IMR-90 (cell line): ENCODE measurements around the gene CELF5. TPM values are rescaled to one million over a fixed set of nuclear protein-coding genes. Genes with fewer than 3 reads are reported as not detected.
"Not testable (repeated sequence)": the region's sequence is repeated elsewhere in the genome, so short reads cannot be mapped to it uniquely, and the experiment has no call there.

ENCODE experiments used
- ATAC-seq: fragments of 200-7000 bp; cut with Tn5 transposase; 2 replicates; pipeline ENCODE4 v1.9.1; 2020; ENCODE audit warnings: low read depth, mild to moderate bottlenecking, moderate library complexity
- BruUV-seq: library from RNA; stranded (reverse); fragments of 400-500 nt; replicated peaks from 2 replicates; lab custom pipeline; 2021; lab: Mats Ljungman, UMichigan
- CTCF ChIA-PET: fragments of 300-600 bp; formaldehyde crosslinking; extraction: SDS; loops from one replicate; lab custom pipeline; 2021; ENCODE audit warnings: antibody characterized with exemption; lab: Yijun Ruan, JAX
- POLR2A ChIA-PET: fragments of 300-600 bp; sonication (Branson Sonifier 250); formaldehyde crosslinking; loops from one replicate; lab custom pipeline; 2022; ENCODE audit warnings: antibody characterized with exemption; ENCODE audit not compliant: unreplicated experiment; lab: Charles Lee
- DNase-seq: peaks from one replicate; pipeline ENCODE4 v3.0.0; 2013
- H2AFZ ChIP-seq: replicated peaks from 2 replicates; pipeline ENCODE3; 2013; ENCODE audit warnings: low read length, mild to moderate bottlenecking; ENCODE audit not compliant: poor library complexity
- H2AK5ac ChIP-seq: 2 replicates; pipeline ENCODE4 v1.6.1; 2013; ENCODE audit warnings: low read depth, low read length, inconsistent platforms
- H2AK9ac ChIP-seq: replicated peaks from 2 replicates; pipeline ENCODE3; 2013; ENCODE audit warnings: mild to moderate bottlenecking, low read depth, low read length, moderate library complexity; ENCODE audit not compliant: poor library complexity
- H2BK120ac ChIP-seq: 2 replicates; pipeline ENCODE4 v1.6.1; 2013; ENCODE audit warnings: low read depth, low read length, inconsistent platforms
- H2BK15ac ChIP-seq: 3 replicates; pipeline ENCODE4 v1.6.1; 2013; ENCODE audit warnings: low read depth, low read length, inconsistent platforms
- H2BK20ac ChIP-seq: 2 replicates; pipeline ENCODE4 v1.6.1; 2013; ENCODE audit warnings: low read depth, mild to moderate bottlenecking, inconsistent platforms, low read length, moderate library complexity
- H2BK5ac ChIP-seq: 2 replicates; pipeline ENCODE4 v1.6.1; 2013; ENCODE audit warnings: mild to moderate bottlenecking, low read depth, low read length, inconsistent platforms; ENCODE audit not compliant: poor library complexity, severe bottlenecking
- H3K14ac ChIP-seq: replicated peaks from 2 replicates; pipeline ENCODE4 v1.6.1; 2013; ENCODE audit warnings: low read depth, low read length, inconsistent platforms
- H3K18ac ChIP-seq: 2 replicates; pipeline ENCODE4 v1.6.1; 2013; ENCODE audit warnings: low read depth, low read length, control low read depth
- H3K23ac ChIP-seq: 2 replicates; pipeline ENCODE4 v1.6.1; 2013; ENCODE audit warnings: low read depth, low read length, inconsistent platforms
- H3K27ac ChIP-seq: 2 replicates; pipeline ENCODE4 v1.5.1; 2013; ENCODE audit warnings: mild to moderate bottlenecking, control low read depth, low read length; ENCODE audit not compliant: insufficient read depth
- H3K27me3 ChIP-seq: 2 replicates; pipeline ENCODE4 v1.6.1; 2013; ENCODE audit warnings: low read length; ENCODE audit not compliant: control insufficient read depth, insufficient read depth
- H3K36me3 ChIP-seq: 2 replicates; pipeline ENCODE4 v1.6.1; 2013; ENCODE audit warnings: low read length, mixed read lengths; ENCODE audit not compliant: control insufficient read depth, insufficient read depth
- H3K4ac ChIP-seq: 2 replicates; pipeline ENCODE4 v1.6.1; 2013; ENCODE audit warnings: low read depth, low read length, inconsistent platforms
- H3K4me1 ChIP-seq: 2 replicates; pipeline ENCODE4 v1.6.1; 2013; ENCODE audit warnings: low read length, mixed read lengths; ENCODE audit not compliant: control insufficient read depth, insufficient read depth
- H3K4me2 ChIP-seq: 2 replicates; pipeline ENCODE4 v1.6.1; 2013; ENCODE audit warnings: low read depth, mild to moderate bottlenecking, control low read depth, low read length, moderate library complexity
- H3K4me3 ChIP-seq: 2 replicates; pipeline ENCODE4 v1.5.1; 2013; ENCODE audit warnings: low read depth, mild to moderate bottlenecking, control low read depth, low read length, moderate library complexity; ENCODE audit not compliant: insufficient read depth
- H3K56ac ChIP-seq: 2 replicates; pipeline ENCODE4 v1.6.1; 2013; ENCODE audit warnings: low read length, inconsistent platforms; ENCODE audit not compliant: insufficient read depth; ENCODE audit errors: extremely low read depth
- H3K79me1 ChIP-seq, 2 experiments: 2 replicates each; pipeline ENCODE4 v1.6.1; 2013; ENCODE audit warnings: low read length in 2 of 2, inconsistent platforms in 1 of 2, low read depth in 1 of 2
- H3K9ac ChIP-seq: 2 replicates; pipeline ENCODE4 v1.6.1; 2013; ENCODE audit warnings: low read depth, low read length, control low read depth
- H3K9me1 ChIP-seq: 2 replicates; pipeline ENCODE4 v1.6.1; 2013; ENCODE audit warnings: low read length, inconsistent platforms; ENCODE audit not compliant: insufficient read depth
- H3K9me3 ChIP-seq: 2 replicates; pipeline ENCODE4 v1.6.1; 2013; ENCODE audit warnings: low read length; ENCODE audit not compliant: control insufficient read depth, insufficient read depth
- H4K20me1 ChIP-seq: 2 replicates; pipeline ENCODE4 v1.6.1; 2013; ENCODE audit warnings: low read length, inconsistent platforms; ENCODE audit not compliant: insufficient read depth
- H4K5ac ChIP-seq: 2 replicates; pipeline ENCODE4 v1.6.1; 2013; ENCODE audit warnings: mild to moderate bottlenecking, low read depth, low read length, control low read depth
- H4K8ac ChIP-seq, 2 experiments: 2 replicates each; pipeline ENCODE4 v1.6.1; 2013; ENCODE audit warnings: low read depth in 2 of 2, low read length in 2 of 2, control low read depth in 1 of 2, inconsistent platforms in 1 of 2
- H4K91ac ChIP-seq: 2 replicates; pipeline ENCODE4 v1.6.1; 2013; ENCODE audit warnings: low read depth, low read length, inconsistent platforms; ENCODE audit not compliant: insufficient read depth
- BHLHE40 ChIP-seq: fragments of 150-350 bp; IDR thresholded peaks from 2 replicates; pipeline ENCODE4 v1.6.1; 2016; ENCODE audit warnings: mild to moderate bottlenecking, low read depth, low read length
- CEBPB ChIP-seq: IDR thresholded peaks from 2 replicates; pipeline ENCODE4 v1.6.1; 2012; ENCODE audit warnings: low read depth, low read length, improper control_type of control experiment
- FOS ChIP-seq: fragments of 150-350 bp; IDR thresholded peaks from 2 replicates; pipeline ENCODE4 v1.6.1; 2016; ENCODE audit warnings: low read depth, low read length
- MAZ ChIP-seq: IDR thresholded peaks from 2 replicates; pipeline ENCODE4 v1.6.1; 2012; ENCODE audit warnings: low read depth, mild to moderate bottlenecking, low read length, improper control_type of control experiment, moderate library complexity, borderline replicate concordance
- NFE2L2 ChIP-seq: fragments of 150-350 bp; IDR thresholded peaks from 2 replicates; pipeline ENCODE4 v1.6.1; 2016; ENCODE audit warnings: low read depth, mild to moderate bottlenecking, low read length
- RCOR1 ChIP-seq: IDR thresholded peaks from 2 replicates; pipeline ENCODE4 v1.6.1; 2012; ENCODE audit warnings: mild to moderate bottlenecking, low read length, improper control_type of control experiment; ENCODE audit not compliant: insufficient replicate concordance
- WGBS, 2 experiments: methylation state at CpG; one replicate each; pipeline versions ENCODE4 v1.1.5 to v1.1.7; 2013; ENCODE audit warnings: missing lambda C conversion rate in 2 of 2; ENCODE audit not compliant: insufficient read length in 1 of 2; ENCODE audit errors: extremely low coverage in 2 of 2; 5-methylcytosine and 5-hydroxymethylcytosine counted together
- dilution Hi-C: fragments of 300-500 bp; cut with HindIII; formaldehyde crosslinking; loops from one replicate; pipeline ENCODE4 v1.14.3; 2018; ENCODE audit warnings: low sequenced_read_pairs; ENCODE audit not compliant: unreplicated experiment
- in situ Hi-C: fragments of 300-500 bp; cut with MboI; formaldehyde crosslinking; loops from 3 replicates; pipeline ENCODE4 v1.14.3; 2019; ENCODE audit warnings: low sequenced_read_pairs, inconsistent platforms, mixed read lengths
- intact Hi-C: fragments of 100-400 bp; cut with micrococcal nuclease; formaldehyde crosslinking; loops from 2 replicates; pipeline ENCODE4 v1.10.0; 2022
- polyA plus RNA-seq, 3 experiments: library from polyadenylated mRNA; depleted of rRNA; stranded (reverse); fragments of >200 nt; gene quantifications; 2 replicates each; pipeline ENCODE4 v1.2.3, GENCODE V29; 2012; ENCODE audit warnings: low replicate concordance in 1 of 3
- total RNA-seq: library from RNA; depleted of rRNA; stranded (reverse); fragments of >200 nt; gene quantifications from 2 replicates; pipeline ENCODE4 v1.2.3, GENCODE V29; 2012
- TF ChIP-seq, protein P1 (sequence below): fragments of 150-350 bp; IDR thresholded peaks from 2 replicates; pipeline ENCODE4 v1.6.1; 2017; ENCODE audit warnings: mild to moderate bottlenecking, antibody characterized with exemption, low read length, low read depth

The CELF5 gene
- total and polyA plus RNA-seq, 2 of the 4 experiments (the other 2 are of a cell fraction), result 0.02 TPM; not detected in 1

GRCh38 chr19:3342246-3342645, 117.8 kb downstream of the CELF5 start:
- Histone ChIP-seq H4K8ac (no peak overlapping the region), H3K36me3 (no peaks in the 10 kb centered on the region), H3K9me1 (peaks cover 3% of the 10 kb centered on the region; the same call in 1 of the 2 replicates), H4K20me1 (no peaks in the 10 kb centered on the region), H2BK120ac (no peak overlapping the region), H4K5ac (no peak overlapping the region), H3K27ac (no peak overlapping the region), H3K23ac (no peak overlapping the region), H2BK15ac (no peak overlapping the region; the same call in 2 of the 3 replicates), H3K9ac (no peak overlapping the region), H3K79me1 (no peaks in the 10 kb centered on the region; a peak in 1 of 4 replicates), H2AFZ (no peak overlapping the region), H3K18ac (no peak overlapping the region), H3K4me1 (peaks cover 18% of the 10 kb centered on the region), H4K91ac (no peak overlapping the region; the same call in 1 of the 2 replicates), H3K4ac (no peak overlapping the region), H3K4me2 (no peak overlapping the region), H2BK20ac (no peak overlapping the region), H3K56ac (no peak overlapping the region), H3K4me3 (no peak overlapping the region), H3K14ac (no peak overlapping the region), H2AK9ac (no peak overlapping the region), H2BK5ac (no peak overlapping the region), H3K9me3 (no peaks in the 10 kb centered on the region), H2AK5ac (peak overlapping the region; percentile 58), H3K27me3 (no peaks in the 10 kb centered on the region)
- intact Hi-C loops, result no loop called here
- no peak for ATAC-seq
- CTCF ChIA-PET, result no interaction called here
- POLR2A ChIA-PET, result no interaction called here
- no peak for TF ChIP-seq MAZ
- TF ChIP-seq NFE2L2, result no peak
- TF ChIP-seq CEBPB, result no peak
- TF ChIP-seq, protein P1, sequence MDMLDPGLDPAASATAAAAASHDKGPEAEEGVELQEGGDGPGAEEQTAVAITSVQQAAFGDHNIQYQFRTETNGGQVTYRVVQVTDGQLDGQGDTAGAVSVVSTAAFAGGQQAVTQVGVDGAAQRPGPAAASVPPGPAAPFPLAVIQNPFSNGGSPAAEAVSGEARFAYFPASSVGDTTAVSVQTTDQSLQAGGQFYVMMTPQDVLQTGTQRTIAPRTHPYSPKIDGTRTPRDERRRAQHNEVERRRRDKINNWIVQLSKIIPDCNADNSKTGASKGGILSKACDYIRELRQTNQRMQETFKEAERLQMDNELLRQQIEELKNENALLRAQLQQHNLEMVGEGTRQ, result no peak
- no peak for TF ChIP-seq RCOR1
- TF ChIP-seq FOS, result no peak
- no peak for TF ChIP-seq BHLHE40
- dilution Hi-C loops, result no loop called here
- BruUV-seq, result no TSS peak
- no peak for DNase-seq
- no CpG with 5 or more reads among the region's 9 CpGs for WGBS, 2 experiments
- in situ Hi-C loops, result no loop called here

- H3K14ac ChIP-seq, H3K9me1 ChIP-seq, H3K9ac ChIP-seq, H3K4me3 ChIP-seq, H2BK5ac ChIP-seq, dilution Hi-C loops, in situ Hi-C loops, H3K27ac ChIP-seq, H3K9me3 ChIP-seq, H2AFZ ChIP-seq, H2AK9ac ChIP-seq, H2AK5ac ChIP-seq, H3K4me2 ChIP-seq, H3K23ac ChIP-seq, POLR2A ChIA-PET, H4K20me1 ChIP-seq, H4K5ac ChIP-seq, H3K79me1 ChIP-seq, H2BK15ac ChIP-seq, H3K56ac ChIP-seq, H3K27me3 ChIP-seq, H2BK120ac ChIP-seq, H3K36me3 ChIP-seq, H4K91ac ChIP-seq, BruUV-seq, H2BK20ac ChIP-seq, DNase-seq, H3K18ac ChIP-seq, intact Hi-C loops, ATAC-seq: not testable (repeated sequence)
- Histone ChIP-seq H4K8ac (0 out of 4 replicates have a peak overlapping the region, but pooled peaks of 1 of the 2 experiments have one; percentile 44), H3K4ac (0 out of 2 replicates have a peak overlapping the region, but pooled peaks have one; percentile 60), H3K4me1 (peaks cover 15% of the 10 kb centered on the region)
- CTCF ChIA-PET, result interaction anchor here (1.1 kb wide), 1 partner anchor 130 kb away, joined by 3 read pairs; no protein-coding TSS in a partner anchor
- 82% methylated on average over 4 of the region's 9 CpGs; no CpG with 5 or more reads in 1 of the 2 experiments for WGBS, 2 experiments
Measured at GRCh38 chr19:3342962-3343361, 118.5 kb downstream of the CELF5 start.
